Islet of Langerhans (tissue), 1 donor: ENCODE measurements around the gene MSH6.

Source experiments
- FAIRE-seq: peaks from one replicate; lab custom pipeline; 2011; peaks lifted over from hg19 to GRCh38; lab: Jason Lieb, UNC

MSH6 gene

GRCh38 chr2:47782671-47783485, at the start of gene MSH6:
Gene MSH6, plus strand, starts transcription at chr2:47783145. Its CDS starts 89 bp downstream, at chr2:47783234.
- no peak for FAIRE-seq

- no peak for FAIRE-seq
Measured at GRCh38 chr2:47735136-47735869, 47.6 kb upstream of the MSH6 start.

GRCh38 chr2:47735912-47736311, 47.0 kb upstream of the MSH6 start:
- no peak for FAIRE-seq

- FAIRE-seq = no peak
Measured at GRCh38 chr2:47737191-47737975, 45.6 kb upstream of the MSH6 start.

GRCh38 chr2:47738331-47738730, 44.6 kb upstream of the MSH6 start:
- no peak for FAIRE-seq

- FAIRE-seq = no peak
Measured at GRCh38 chr2:47741101-47741500, 41.8 kb upstream of the MSH6 start.

GRCh38 chr2:47741637-47742036, 41.3 kb upstream of the MSH6 start:
- no peak for FAIRE-seq

GRCh38 chr2:47744074-47744473, 38.9 kb upstream of the MSH6 start:
- FAIRE-seq = no peak

- FAIRE-seq = no peak
Measured at GRCh38 chr2:47747878-47748277, 35.1 kb upstream of the MSH6 start.

- no peak for FAIRE-seq
Measured at GRCh38 chr2:47751856-47752414, 31.0 kb upstream of the MSH6 start.

GRCh38 chr2:47767497-47767844, 15.5 kb upstream of the MSH6 start:
- no peak for FAIRE-seq

- FAIRE-seq = no peak
Measured at GRCh38 chr2:47767880-47768609, 14.9 kb upstream of the MSH6 start.

GRCh38 chr2:47769318-47769717, 13.6 kb upstream of the MSH6 start:
- no peak for FAIRE-seq

GRCh38 chr2:47771211-47771610, 11.7 kb upstream of the MSH6 start:
- no peak for FAIRE-seq

GRCh38 chr2:47772343-47772742, 10.6 kb upstream of the MSH6 start:
- FAIRE-seq = no peak

GRCh38 chr2:47774567-47774966, 8.4 kb upstream of the MSH6 start:
- FAIRE-seq = no peak

- no peak for FAIRE-seq
Measured at GRCh38 chr2:47777277-47777937, 5.5 kb upstream of the MSH6 start.

GRCh38 chr2:47778698-47779425, 4.1 kb upstream of the MSH6 start:
- no peak for FAIRE-seq

- FAIRE-seq = no peak
Measured at GRCh38 chr2:47779426-47779790, 3.5 kb upstream of the MSH6 start.

- no peak for FAIRE-seq
Measured at GRCh38 chr2:47782381-47782670, 619 bp upstream of the MSH6 start.
